GM23338 (cell line): Measurements from ENCODE around the gene MCC. TPM values are rescaled to one million over a fixed set of nuclear protein-coding genes. Genes with fewer than 3 reads are reported as not detected.

ENCODE experiments used
- ATAC-seq: fragments of 200-7000 bp; cut with Tn5 transposase; 3 replicates; pipeline ENCODE4 v1.9.1; 2020
- DNase-seq: peaks from one replicate; pipeline ENCODE4 v3.0.0-alpha.2; 2015; ENCODE audit warnings: low spot score
- H2AFZ ChIP-seq: fragments of 200-600 bp; sonication (generic); 2 replicates; pipeline ENCODE4 v1.8.0; 2016; ENCODE audit warnings: antibody characterized with exemption, mild to moderate bottlenecking, moderate library complexity
- H3F3A ChIP-seq: fragments of 200-600 bp; sonication (generic); replicated peaks from 2 replicates; pipeline ENCODE4 v1.8.0; 2017; ENCODE audit warnings: antibody characterized with exemption, mixed run types, low read depth
- H3K27ac ChIP-seq: fragments of 200-600 bp; sonication (generic); 2 replicates; pipeline ENCODE4 v1.6.1; 2016; ENCODE audit warnings: low read depth
- H3K27me3 ChIP-seq: fragments of 200-600 bp; sonication (generic); 2 replicates; pipeline ENCODE4 v1.8.0; 2016; ENCODE audit warnings: mild to moderate bottlenecking, mixed run types, moderate library complexity; ENCODE audit not compliant: insufficient read depth
- H3K36me3 ChIP-seq: fragments of 200-600 bp; sonication (generic); 2 replicates; pipeline ENCODE4 v1.8.0; 2016; ENCODE audit warnings: mild to moderate bottlenecking; ENCODE audit not compliant: insufficient read depth
- H3K4me1 ChIP-seq: fragments of 200-600 bp; sonication (generic); 2 replicates; pipeline ENCODE4 v1.8.0; 2016; ENCODE audit warnings: mild to moderate bottlenecking, moderate library complexity; ENCODE audit not compliant: insufficient read depth
- H3K4me2 ChIP-seq: fragments of 200-600 bp; sonication (generic); 2 replicates; pipeline ENCODE4 v1.7.1; 2017; ENCODE audit warnings: mixed run types
- H3K4me3 ChIP-seq: fragments of 200-600 bp; sonication (generic); 2 replicates; pipeline ENCODE4 v1.6.1; 2016; ENCODE audit warnings: mixed run types
- H3K79me2 ChIP-seq: fragments of 200-600 bp; sonication (generic); replicated peaks from 2 replicates; pipeline ENCODE4 v1.8.0; 2017; ENCODE audit warnings: mild to moderate bottlenecking; ENCODE audit not compliant: insufficient read depth
- H3K9me2 ChIP-seq: fragments of 200-600 bp; sonication (generic); 2 replicates; pipeline ENCODE4 v1.8.0; 2017; ENCODE audit not compliant: insufficient read depth
- H4K20me1 ChIP-seq: fragments of 200-600 bp; sonication (generic); replicated peaks from 2 replicates; pipeline ENCODE4 v1.8.0; 2017; ENCODE audit warnings: mild to moderate bottlenecking; ENCODE audit not compliant: insufficient read depth
- H3K27ac Mint-ChIP-seq: 2 replicates; pipeline ENCODE4 v1.8.0; 2020; ENCODE audit warnings: inconsistent platforms, mild to moderate bottlenecking, moderate library complexity, mixed read lengths
- H3K27me3 Mint-ChIP-seq: 3 replicates; pipeline ENCODE4 v1.8.0; 2022; ENCODE audit warnings: low read depth, mild to moderate bottlenecking, moderate library complexity, mixed read lengths, inconsistent platforms; ENCODE audit not compliant: insufficient read depth, poor library complexity
- H3K36me3 Mint-ChIP-seq: 3 replicates; pipeline ENCODE4 v1.8.0; 2021; ENCODE audit warnings: low read depth, mild to moderate bottlenecking, inconsistent platforms, moderate library complexity, mixed read lengths
- H3K4me1 Mint-ChIP-seq: 3 replicates; pipeline ENCODE4 v1.8.0; 2020; ENCODE audit warnings: mild to moderate bottlenecking, inconsistent platforms, mixed read lengths
- H3K4me3 Mint-ChIP-seq: 3 replicates; pipeline ENCODE4 v1.8.0; 2021; ENCODE audit warnings: moderate library complexity, mild to moderate bottlenecking, inconsistent platforms, mixed read lengths
- H3K9me3 Mint-ChIP-seq: 3 replicates; pipeline ENCODE4 v1.8.0; 2020; ENCODE audit warnings: moderate library complexity, mild to moderate bottlenecking, inconsistent platforms, mixed read lengths
- CREB1 ChIP-seq: fragments of 250-450 bp; sonication (Bioruptor Pico); IDR thresholded peaks from 2 replicates; pipeline ENCODE4 v1.5.0; 2020; ENCODE audit warnings: low read depth, mild to moderate bottlenecking, moderate library complexity
- CTCF ChIP-seq, 2 experiments: fragments of 200-600 bp in 1 of 2; sonication (generic) in 1 of 2; conservative IDR thresholded peaks; 2 replicates each; pipeline versions ENCODE4 v1.5.1 to v1.6.1; 2016 to 2017; ENCODE audit warnings: antibody characterized with exemption in 2 of 2, low read depth in 2 of 2, mild to moderate bottlenecking in 2 of 2, moderate library complexity in 1 of 2
- ETS1 ChIP-seq: IDR thresholded peaks from 2 replicates; pipeline ENCODE4 v1.6.1; 2016; ENCODE audit warnings: antibody characterized with exemption
- EZH2 ChIP-seq: fragments of 200-600 bp; sonication (generic); IDR thresholded peaks from one replicate; pipeline ENCODE4 v1.8.0; 2017; ENCODE audit warnings: antibody characterized with exemption, mild to moderate bottlenecking, low read depth; ENCODE audit not compliant: unreplicated experiment
- EZH2phosphoT487 ChIP-seq: fragments of 200-600 bp; sonication (generic); IDR thresholded peaks from one replicate; pipeline ENCODE4 v1.8.1; 2018; ENCODE audit warnings: antibody characterized with exemption; ENCODE audit not compliant: unreplicated experiment
- JUNB ChIP-seq: IDR thresholded peaks from one replicate; pipeline ENCODE4 v1.6.1; 2016; ENCODE audit warnings: antibody characterized with exemption; ENCODE audit not compliant: unreplicated experiment
- NANOG ChIP-seq: IDR thresholded peaks from 2 replicates; pipeline ENCODE4 v1.6.1; 2016; ENCODE audit warnings: antibody characterized with exemption, borderline replicate concordance
- POLR2AphosphoS5 ChIP-seq: IDR thresholded peaks from 2 replicates; pipeline ENCODE4 v1.6.1; 2016; ENCODE audit warnings: antibody characterized with exemption, low read depth
- REST ChIP-seq: IDR thresholded peaks from one replicate; pipeline ENCODE4 v1.6.1; 2018; ENCODE audit warnings: antibody characterized with exemption; ENCODE audit not compliant: unreplicated experiment
- STAT1 ChIP-seq: IDR thresholded peaks from one replicate; pipeline ENCODE4 v1.6.1; 2016; ENCODE audit warnings: antibody characterized with exemption; ENCODE audit not compliant: unreplicated experiment
- ZNF114 ChIP-seq: fragments of 250-450 bp; sonication (Bioruptor Pico); IDR thresholded peaks from 2 replicates; pipeline ENCODE4 v1.5.0; 2020; ENCODE audit warnings: mild to moderate bottlenecking, moderate library complexity
- ZNF331 ChIP-seq: fragments of 250-450 bp; sonication (Bioruptor Pico); IDR thresholded peaks from 2 replicates; pipeline ENCODE4 v1.5.0; 2020; ENCODE audit warnings: low read depth, mild to moderate bottlenecking, moderate library complexity
- ZNF462 ChIP-seq: fragments of 250-450 bp; sonication (Bioruptor Pico); IDR thresholded peaks from 2 replicates; pipeline ENCODE4 v1.5.0; 2020; ENCODE audit warnings: mild to moderate bottlenecking, moderate library complexity
- polyA plus RNA-seq: library from polyadenylated mRNA; unstranded; fragments of >200 nt; fragmentation: Nextera tagmentation; extraction: Ambion mirVana; gene quantifications from 2 replicates; pipeline ENCODE4 v1.2.1, GENCODE V29; 2016
- total RNA-seq: library from RNA; depleted of rRNA; stranded (reverse); fragments of >200 nt; shearing (Covaris generic); gene quantifications from 2 replicates; pipeline ENCODE4 v1.2.3, GENCODE V29; 2014

Gene MCC
- total and polyA plus RNA-seq, 2 experiments from 2014 or later, result 3.8 to 10.1 TPM

GRCh38 chr5:113085084-113085414 lies 403.2 kb downstream of the MCC start:
- Histone ChIP-seq H3K27ac (no peak overlapping the region), H3K9me2 (no peaks in the 10 kb centered on the region), H3K27me3 (no peaks in the 10 kb centered on the region), H3F3A (no peaks in the 10 kb centered on the region), H3K4me1 (peaks cover 7% of the 10 kb centered on the region; the same call in 1 of the 2 replicates), H3K4me3 (no peak overlapping the region), H3K36me3 (no peaks in the 10 kb centered on the region), H3K79me2 (no peaks in the 10 kb centered on the region), H3K4me2 (no peak overlapping the region), H4K20me1 (no peaks in the 10 kb centered on the region), H2AFZ (no peak overlapping the region)
- Mint-ChIP-seq H3K27me3 (peaks cover 5% of the 10 kb centered on the region), H3K27ac (no peak overlapping the region), H3K9me3 (no peaks in the 10 kb centered on the region), H3K36me3 (peaks cover 19% of the 10 kb centered on the region), H3K4me3 (no peak overlapping the region), H3K4me1 (peaks cover 12% of the 10 kb centered on the region)
- no peak for TF ChIP-seq STAT1
- no peak for TF ChIP-seq EZH2
- no peak for TF ChIP-seq CREB1 (CRISPR knock-in tag)
- no peak for TF ChIP-seq CTCF (conservative IDR thresholded peaks at IDR 0.05; ENCODE audit: low read depth in 2 of 2)
- TF ChIP-seq REST, result no peak
- TF ChIP-seq EZH2phosphoT487, result no peak
- TF ChIP-seq ZNF462, result no peak
- no peak for TF ChIP-seq ETS1
- no peak for TF ChIP-seq ZNF331
- no peak for TF ChIP-seq JUNB
- TF ChIP-seq NANOG, result no peak
- TF ChIP-seq POLR2AphosphoS5, result no peak
- no peak for TF ChIP-seq ZNF114
- ATAC-seq (no peak), DNase-seq (no peak)
